ENCODE measurements around the gene MARCOL. TPM values are rescaled to one million over a fixed set of nuclear protein-coding genes. Genes with fewer than 3 reads are reported as not detected.
A peak's percentile ranks its signal among the peaks of the same experiment; 100 is the strongest.
"Not testable (repeated sequence)": the region's sequence is repeated elsewhere in the genome, so short reads cannot be mapped to it uniquely, and the experiment has no call there.

Gene MARCOL
- total RNA-seq, 4 donors from 2014 or later, result not detected

GRCh38 chr5:148267962-148268361 lies 29.6 kb downstream of the MARCOL start:
- H3K9me3 ChIP-seq, result no peaks in the 10 kb centered on the region
- H3K36me3 ChIP-seq, result no peaks in the 10 kb centered on the region
- no peak for DNase-seq
- H3K27ac ChIP-seq, result no peak overlapping the region
- H3K4me1 ChIP-seq, result no peaks in the 10 kb centered on the region
- no peak for TF ChIP-seq CTCF (IDR thresholded peaks at IDR 0.05)
- no peak for TF ChIP-seq POLR2A (IDR thresholded peaks at IDR 0.05)
- no peak overlapping the region for H3K4me3 ChIP-seq
- no peaks in the 10 kb centered on the region for H3K27me3 ChIP-seq

GRCh38 chr5:148268566-148268965 lies 30.2 kb downstream of the MARCOL start, which contains the start of gene SPINK13:
Gene SPINK13 (plus strand): TSS chr5:148268794. CDS start chr5:148270073, 1,279 bp downstream.
- no peak within 1 kb of the TSS for H3K4me3 ChIP-seq
- no peaks in the 10 kb centered on the region for H3K4me1 ChIP-seq
- no peaks in the 10 kb centered on the region for H3K9me3 ChIP-seq
- no peak within 1 kb of the TSS for H3K27ac ChIP-seq
- no peak for DNase-seq
- TF ChIP-seq POLR2A (IDR thresholded peaks at IDR 0.05), result no peak
- no peak for TF ChIP-seq CTCF (IDR thresholded peaks at IDR 0.05)
- H3K27me3 ChIP-seq, result no peaks in the 10 kb centered on the region
- H3K36me3 ChIP-seq, result no peaks in the 10 kb centered on the region

DNA sequence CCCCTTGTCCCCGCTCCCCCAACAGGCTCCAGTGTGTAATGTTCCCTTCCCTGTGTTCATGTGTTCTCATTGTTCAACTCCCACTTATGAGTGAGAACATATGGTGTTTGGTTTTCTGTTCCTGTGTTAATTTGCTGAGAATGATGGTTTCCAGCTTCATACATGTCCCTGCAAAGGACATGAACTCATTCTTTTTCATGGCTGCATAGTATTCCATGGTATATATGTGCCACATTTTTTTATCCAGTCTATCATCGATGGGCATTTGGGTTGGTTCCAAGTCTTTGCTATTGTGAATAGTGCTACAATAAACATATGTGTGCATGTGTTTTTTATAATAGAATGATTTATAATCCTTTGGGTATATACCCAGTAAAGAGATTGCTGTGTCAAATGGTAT lies 36.8 kb downstream of the MARCOL start:
- not testable (repeated sequence) for DNase-seq, H3K9me3 ChIP-seq, H3K27me3 ChIP-seq, H3K4me3 ChIP-seq, H3K36me3 ChIP-seq, H3K27ac ChIP-seq, H3K4me1 ChIP-seq

DNA sequence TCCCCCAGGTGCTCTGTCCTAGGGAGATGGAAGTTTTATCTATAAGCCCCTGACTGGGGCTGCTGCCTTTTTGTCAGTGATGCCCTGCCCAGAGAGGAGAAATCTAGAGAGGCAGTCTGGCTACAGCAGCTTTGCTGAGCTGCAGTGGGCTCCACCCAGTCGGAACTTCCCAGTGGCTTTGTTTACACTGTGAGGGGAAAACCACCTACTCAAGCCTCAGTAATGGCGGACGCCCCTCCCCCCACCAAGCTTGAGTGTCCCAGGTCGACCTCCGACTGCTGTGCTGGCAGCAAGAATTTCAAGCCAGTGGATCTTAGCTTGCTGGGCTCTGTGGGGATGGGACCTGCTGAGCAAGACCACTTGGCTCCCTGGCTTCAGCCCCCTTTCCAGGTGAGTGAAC lies 42.6 kb downstream of the MARCOL start:
- not testable (repeated sequence) for H3K27ac ChIP-seq, H3K36me3 ChIP-seq, H3K4me3 ChIP-seq, H3K27me3 ChIP-seq, H3K4me1 ChIP-seq, DNase-seq, H3K9me3 ChIP-seq

GRCh38 chr5:148281336-148281735 lies 43.0 kb downstream of the MARCOL start:
- not testable (repeated sequence) for H3K4me3 ChIP-seq, H3K36me3 ChIP-seq, H3K9me3 ChIP-seq, H3K27ac ChIP-seq, H3K4me1 ChIP-seq, DNase-seq, H3K27me3 ChIP-seq

GRCh38 chr5:148290271-148291195 lies 52.2 kb downstream of the MARCOL start:
- Histone ChIP-seq H3K9me3 (no peaks in the 10 kb centered on the region), H3K4me3 (no peak overlapping the region), H3K27me3 (no peaks in the 10 kb centered on the region), H3K4me1 (no peaks in the 10 kb centered on the region), H3K27ac (no peak overlapping the region), H3K36me3 (no peaks in the 10 kb centered on the region)
- DNase-seq, result no peak
- peak in 3 of 6 experiments; percentile 26 to 34 (median 27) for TF ChIP-seq CTCF (IDR thresholded peaks at IDR 0.05)
- no peak for TF ChIP-seq POLR2A (IDR thresholded peaks at IDR 0.05)

Small RNA genes lying within 50 kb of the gene (small RNA-seq; reads per million reads assigned to genes)
- 0 reads per million in 2 donors for gene HMGN1P16

Other genes with a start within 250 kb of the MARCOL start
- gene SPINK5, start 174.5 kb upstream of the MARCOL start, total RNA-seq, result under 1 TPM in 1 of 4 donors, not detected in 3; 0.94 TPM
- not detected for gene SPINK14, start 70.0 kb upstream of the MARCOL start, total RNA-seq
- gene SPINK6, start 35.5 kb upstream of the MARCOL start, total RNA-seq, result not detected
- not detected for gene SPINK13, start 30.3 kb downstream of the MARCOL start, total RNA-seq
- not detected for gene SPINK7, start 73.9 kb downstream of the MARCOL start, total RNA-seq
- not detected for gene SPINK9, start 97.0 kb downstream of the MARCOL start, total RNA-seq
- 10 to 100 TPM; 52.2 to 91.6 (median 64.5) TPM for gene FBXO38, start 145.4 kb downstream of the MARCOL start, total RNA-seq